SK-N-SH treated with all-trans-retinoic acid at 6 μM for 48 hours (cell line): ENCODE results near the gene MXRA7.

Experiments used
- ESRRG ChIP-seq: fragments of 250-450 bp; sonication (Bioruptor Pico); IDR thresholded peaks from 2 replicates; pipeline ENCODE4 v1.6.1; 2021; ENCODE audit warnings: mild to moderate bottlenecking
- PATZ1 ChIP-seq: fragments of 250-450 bp; sonication (Bioruptor Pico); IDR thresholded peaks from 2 replicates; pipeline ENCODE4 v1.8.0; 2020; ENCODE audit warnings: mild to moderate bottlenecking, moderate library complexity, borderline replicate concordance
- SNAI2 ChIP-seq: fragments of 250-450 bp; sonication (Bioruptor Pico); IDR thresholded peaks from 2 replicates; pipeline ENCODE4 v1.5.0; 2020; ENCODE audit warnings: mild to moderate bottlenecking, moderate library complexity
- TSHZ2 ChIP-seq: fragments of 250-450 bp; sonication (Bioruptor Pico); IDR thresholded peaks from 2 replicates; pipeline ENCODE4 v1.5.0; 2020; ENCODE audit warnings: mild to moderate bottlenecking, moderate library complexity
- ZFP3 ChIP-seq: fragments of 250-450 bp; sonication (Bioruptor Pico); IDR thresholded peaks from 2 replicates; pipeline ENCODE4 v1.5.0; 2020; ENCODE audit warnings: mild to moderate bottlenecking, moderate library complexity
- ZNF565 ChIP-seq: fragments of 450-650 bp; formaldehyde crosslinking; conservative IDR thresholded peaks from 2 replicates; pipeline ENCODE4 v1.5.0; 2020; ENCODE audit warnings: low read depth, mild to moderate bottlenecking, moderate library complexity

- TF ChIP-seq ZNF565 (no peak), PATZ1 (CRISPR knock-in tag) (no peak), TSHZ2 (no peak), ZFP3 (CRISPR knock-in tag) (no peak), SNAI2 (no peak), ESRRG (no peak)
Measured at GRCh38 chr17:76638263-76638662, 72.5 kb downstream of the MXRA7 start.
